IMR-90 (cell line): ENCODE measurements around the gene CD1D. TPM values are rescaled to one million over a fixed set of nuclear protein-coding genes. Genes with fewer than 3 reads are reported as not detected.

Experiments
- polyA plus RNA-seq, 3 experiments: library from polyadenylated mRNA; depleted of rRNA; stranded (reverse); fragments of >200 nt; gene quantifications; 2 replicates each; pipeline ENCODE4 v1.2.3, GENCODE V29; 2012; ENCODE audit warnings: low replicate concordance in 1 of 3
- total RNA-seq: library from RNA; depleted of rRNA; stranded (reverse); fragments of >200 nt; gene quantifications from 2 replicates; pipeline ENCODE4 v1.2.3, GENCODE V29; 2012; rRNA removed

The CD1D gene
- total and polyA plus RNA-seq, 2 of the 4 experiments (the other 2 are of a cell fraction) = not detected

Other genes with a start within 250 kb of the CD1D start
- 61.9 and 64.7 TPM in 2 replicates for gene KIRREL1, start 187.2 kb upstream of the CD1D start, total RNA-seq
- gene KIRREL1, start 187.2 kb upstream of the CD1D start, polyA plus RNA-seq (2012; rRNA removed) = 58.1 and 64.6 TPM in 2 replicates
- gene CD1A, start 73.5 kb downstream of the CD1D start, total RNA-seq = not detected in 2 replicates
- gene CD1A, start 73.5 kb downstream of the CD1D start, polyA plus RNA-seq (2012; rRNA removed) = not detected in 2 replicates
- not detected in 2 replicates for gene CD1C, start 109.0 kb downstream of the CD1D start, total RNA-seq
- not detected in 2 replicates for gene CD1C, start 109.0 kb downstream of the CD1D start, polyA plus RNA-seq (2012; rRNA removed)
- gene CD1B, start 150.6 kb downstream of the CD1D start, total RNA-seq = not detected in 2 replicates
- gene CD1B, start 150.6 kb downstream of the CD1D start, polyA plus RNA-seq (2012; rRNA removed) = not detected in 2 replicates
- gene CD1E, start 173.0 kb downstream of the CD1D start, total RNA-seq = not detected in 2 replicates
- gene CD1E, start 173.0 kb downstream of the CD1D start, polyA plus RNA-seq (2012; rRNA removed) = not detected in 2 replicates
- not detected in 2 replicates for gene OR10T2, start 218.6 kb downstream of the CD1D start, total RNA-seq
- gene OR10T2, start 218.6 kb downstream of the CD1D start, polyA plus RNA-seq (2012; rRNA removed) = not detected in 2 replicates
- not detected in 2 replicates for gene OR10K2, start 245.3 kb downstream of the CD1D start, total RNA-seq
- gene OR10K2, start 245.3 kb downstream of the CD1D start, polyA plus RNA-seq (2012; rRNA removed) = not detected in 2 replicates